H1 (cell line): Measurements from ENCODE around the gene CHRNA1. TPM values are rescaled to one million over a fixed set of nuclear protein-coding genes. Genes with fewer than 3 reads are reported as not detected.

Experiments
- polyA plus RNA-seq, 7 experiments: library from polyadenylated mRNA; depleted of rRNA in 3 of 7; stranded (reverse) in 5 of 7; unstranded in 2 of 7; fragments of >200 nt in 5 of 7; fragments of 200-250 nt in 2 of 7; gene quantifications; 1 replicate in 5 of 7; 2 replicates in 1 of 7; 4 replicates in 1 of 7; pipeline versions ENCODE4 v1.2.1 to v1.2.3, GENCODE V29; 2011 to 2013; ENCODE audit warnings: missing spikeins in 2 of 7, mixed read lengths in 2 of 7
- total RNA-seq: library from RNA; stranded (reverse); fragmentation: NEBNext Ultra II Directional; extraction: Animal tissue kit (Norgen Biotek cat#: 25700); gene quantifications from 2 replicates; pipeline ENCODE4 v1.2.1, GENCODE V29; 2021

Gene CHRNA1
- total and polyA plus RNA-seq, 2 of the 8 experiments (the other 6 are each of a cell fraction or from before 2014, with no cell fraction given): 0.11 to 0.15 TPM

Other genes starting within 250 kb of the CHRNA1 start
- gene WIPF1, start 166.7 kb downstream of the CHRNA1 start, total RNA-seq: 4.3 and 5.2 TPM in 2 replicates
- 4.4 and 4.7 TPM in 2 replicates for gene WIPF1, start 166.7 kb downstream of the CHRNA1 start, polyA plus RNA-seq (2011; rRNA removed)
- gene CHN1, start 240.9 kb upstream of the CHRNA1 start, total RNA-seq: 50.4 and 54.0 TPM in 2 replicates
- gene CHN1, start 240.9 kb upstream of the CHRNA1 start, polyA plus RNA-seq (2011; rRNA removed): 27.5 and 65.7 TPM in 2 replicates